Lung microvascular endothelial cell (primary cell): ENCODE measurements around the gene SH3GL1. TPM values are rescaled to one million over a fixed set of nuclear protein-coding genes. Genes with fewer than 3 reads are reported as not detected.
A peak's percentile ranks its signal among the peaks of the same experiment; 100 is the strongest.

ENCODE experiments used
- DNase-seq, 2 donors: peaks; one replicate each; pipeline versions ENCODE4 v3.0.0 to v3.0.0-alpha.2; 2010; ENCODE audit warnings: low read depth in 2 of 2
- total RNA-seq: library from RNA; depleted of rRNA; stranded (reverse); fragments of >200 nt; gene quantifications from 2 replicates; pipeline ENCODE4 v1.2.1, GENCODE V29; 2014

SH3GL1 gene
- total RNA-seq, 1 donor from 2014 or later, result 41.9 TPM

- DNase-seq, result no peak
Observed at GRCh38 chr19:4399812-4400134, 574 bp downstream of the SH3GL1 start.

GRCh38 chr19:4396949-4397783 lies 3.2 kb downstream of the SH3GL1 start:
- DNase-seq, result peak in 1 of 2 donors; percentile 71

GRCh38 chr19:4393947-4394590 lies 6.3 kb downstream of the SH3GL1 start:
- peak in 1 of 2 donors; percentile 73 for DNase-seq

- peak; percentile 99 to 100 for DNase-seq
Observed at GRCh38 chr19:4391701-4392483, 8.5 kb downstream of the SH3GL1 start.

- DNase-seq, result peak; percentile 44
Observed at GRCh38 chr19:4391306-4391693, 9.0 kb downstream of the SH3GL1 start.

- DNase-seq, result peak; percentile 38 to 60
Observed at GRCh38 chr19:4390567-4391305, 9.6 kb downstream of the SH3GL1 start.

GRCh38 chr19:4390017-4390566 lies 10.3 kb downstream of the SH3GL1 start:
- DNase-seq, result peak; percentile 85 to 86

- DNase-seq, result peak; percentile 47 to 74
Observed at GRCh38 chr19:4389511-4390016, 10.8 kb downstream of the SH3GL1 start.

GRCh38 chr19:4389064-4389375 lies 11.3 kb downstream of the SH3GL1 start:
- no peak for DNase-seq

- peak in 1 of 2 donors; percentile 50 for DNase-seq
Observed at GRCh38 chr19:4388337-4389063, 11.8 kb downstream of the SH3GL1 start.

GRCh38 chr19:4386041-4386782 lies 14.1 kb downstream of the SH3GL1 start:
- DNase-seq, result peak; percentile 41 to 50

GRCh38 chr19:4385291-4386040 lies 14.9 kb downstream of the SH3GL1 start:
- no peak for DNase-seq

GRCh38 chr19:4380254-4380727 lies 20.1 kb downstream of the SH3GL1 start:
- peak; percentile 38 to 41 for DNase-seq

- DNase-seq, result peak; percentile 64 to 79
Observed at GRCh38 chr19:4379383-4380253, 20.7 kb downstream of the SH3GL1 start.

- DNase-seq, result no peak
Observed at GRCh38 chr19:4378886-4379285, 21.5 kb downstream of the SH3GL1 start.

GRCh38 chr19:4376991-4377781 lies 23.2 kb downstream of the SH3GL1 start:
- DNase-seq, result no peak

- no peak for DNase-seq
Observed at GRCh38 chr19:4376671-4376990, 23.7 kb downstream of the SH3GL1 start.
